Posterior vena cava (tissue), 2 donors: ENCODE data around the gene MED12L. TPM values are rescaled to one million over a fixed set of nuclear protein-coding genes. Genes with fewer than 3 reads are reported as not detected.

ENCODE experiments used
- DNase-seq: peaks from one replicate; pipeline ENCODE4 v3.0.0-alpha.2; 2020; ENCODE audit warnings: low spot score
- intact Hi-C, 2 donors: fragments of 100-400 bp; cut with DNase I; formaldehyde crosslinking; loops; one replicate each; pipeline versions ENCODE4 v1.14.1 to v1.14.2; 2022 to 2023
- total RNA-seq, 2 donors: library from RNA; stranded (reverse); fragmentation: NEBNext Ultra II Directional; extraction: Animal tissue kit (Norgen Biotek cat#: 25700); gene quantifications; one replicate each; pipeline ENCODE4 v1.2.1, GENCODE V29; 2021
- donor health status: DM: yes; HTN: yes; CAD: no.
- donor health status: DM: yes; HTN: yes; CAD: no.

The MED12L gene
- total RNA-seq, 2 donors from 2014 or later: 0.60 to 1.00 TPM

DNA sequence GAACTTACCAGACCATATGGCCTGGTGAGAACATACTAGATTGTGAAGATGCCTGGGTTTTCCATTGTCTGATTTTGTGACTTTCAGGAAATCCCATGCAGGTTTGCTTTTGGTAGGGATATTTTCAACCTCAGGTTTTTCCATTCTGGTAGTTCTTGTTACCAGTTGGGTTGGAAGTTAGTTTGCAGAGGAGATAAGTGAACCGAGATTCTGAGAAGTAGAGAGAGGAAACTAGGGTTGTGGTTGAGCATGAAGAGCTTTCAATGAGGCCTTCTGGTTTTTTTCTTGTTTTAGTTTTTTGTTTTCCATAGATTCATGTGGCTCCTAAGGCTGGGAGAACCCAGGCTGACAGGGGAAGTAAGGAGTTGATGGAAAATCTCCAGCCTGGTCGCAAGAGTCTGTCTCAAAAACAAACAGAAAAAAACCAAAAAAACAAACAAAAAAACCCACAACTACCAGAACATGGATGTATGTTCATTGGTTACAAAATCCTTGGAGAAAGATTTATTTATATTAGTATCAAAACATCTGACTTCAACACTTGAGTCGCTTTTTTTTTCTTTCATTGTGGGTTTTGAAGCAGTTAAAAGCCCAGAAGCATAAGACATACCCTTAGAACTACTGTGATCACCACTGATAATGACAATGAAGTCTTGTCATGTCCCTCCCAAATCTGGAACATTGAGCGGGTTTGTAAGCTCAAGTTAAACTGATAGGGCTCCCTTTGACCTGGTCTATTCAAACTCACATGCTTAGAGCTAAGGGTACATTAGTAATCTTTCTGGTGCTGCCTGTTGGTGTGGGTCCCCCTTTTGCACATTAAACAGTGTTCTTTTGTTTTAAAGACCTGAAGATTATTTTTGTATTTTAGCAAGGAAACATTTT lies 114.3 kb downstream of the MED12L start:
- no peak for DNase-seq
- intact Hi-C loops: no loop called here

DNA sequence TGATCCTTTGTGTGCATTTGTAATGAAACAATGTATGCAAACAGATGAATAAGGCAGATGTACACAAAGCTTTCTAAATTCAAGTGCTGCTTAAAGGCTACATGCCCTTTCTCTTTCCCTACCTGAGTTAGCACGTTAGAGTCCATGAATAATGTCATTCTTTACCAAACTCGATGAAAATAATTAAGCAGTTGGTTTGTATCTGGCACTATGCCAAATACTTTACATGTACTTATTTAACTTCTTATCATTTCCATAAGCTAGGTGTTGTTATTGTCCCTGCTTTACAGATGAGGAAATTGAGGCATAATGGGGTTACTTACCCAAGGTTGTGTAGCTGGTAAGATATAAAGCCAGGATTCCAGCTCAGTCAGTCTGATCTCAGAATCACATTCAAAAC lies 115.1 kb downstream of the MED12L start:
- intact Hi-C loops: no loop called here
- no peak for DNase-seq

DNA sequence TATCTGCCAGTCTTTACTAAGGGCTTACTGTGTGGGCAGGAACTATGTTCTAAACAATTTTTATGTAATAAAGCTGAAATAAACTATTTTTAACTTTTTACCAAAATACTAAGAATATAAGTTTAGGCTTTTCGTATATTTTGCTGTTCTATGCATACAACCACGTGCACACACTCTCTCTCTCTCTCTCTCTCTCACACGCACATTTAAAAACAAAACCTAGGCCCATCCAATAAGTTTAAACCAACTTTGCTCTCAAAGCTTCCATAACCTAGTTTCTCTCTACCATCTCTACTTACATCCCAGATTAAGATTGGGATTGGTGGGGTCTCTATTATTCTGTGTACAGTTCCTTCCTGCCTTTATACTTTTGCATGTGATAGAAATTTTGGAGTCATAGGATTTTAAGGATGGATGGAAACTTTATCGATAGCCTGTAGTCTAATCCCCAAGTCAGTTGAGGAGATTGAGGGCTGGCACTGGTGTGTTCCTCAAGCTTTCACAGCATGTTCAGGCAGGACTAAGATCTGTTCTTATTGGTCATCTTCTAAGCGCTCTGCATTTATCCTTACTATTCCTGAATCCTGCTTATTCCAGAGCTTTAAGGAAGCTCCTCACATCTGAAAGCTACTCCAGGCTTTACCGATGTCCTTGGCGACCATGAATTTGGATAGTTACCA lies 115.7 kb downstream of the MED12L start:
- no peak for DNase-seq
- intact Hi-C loops: no loop called here

- DNase-seq: no peak
- intact Hi-C loops: no loop called here
Measured at GRCh38 chr3:151203051-151203420, 117.6 kb downstream of the MED12L start, which contains the start of gene GPR171. GPR171 (minus strand) TSS chr3:151203216; CDS start chr3:151199386, 3,830 bp downstream.

DNA sequence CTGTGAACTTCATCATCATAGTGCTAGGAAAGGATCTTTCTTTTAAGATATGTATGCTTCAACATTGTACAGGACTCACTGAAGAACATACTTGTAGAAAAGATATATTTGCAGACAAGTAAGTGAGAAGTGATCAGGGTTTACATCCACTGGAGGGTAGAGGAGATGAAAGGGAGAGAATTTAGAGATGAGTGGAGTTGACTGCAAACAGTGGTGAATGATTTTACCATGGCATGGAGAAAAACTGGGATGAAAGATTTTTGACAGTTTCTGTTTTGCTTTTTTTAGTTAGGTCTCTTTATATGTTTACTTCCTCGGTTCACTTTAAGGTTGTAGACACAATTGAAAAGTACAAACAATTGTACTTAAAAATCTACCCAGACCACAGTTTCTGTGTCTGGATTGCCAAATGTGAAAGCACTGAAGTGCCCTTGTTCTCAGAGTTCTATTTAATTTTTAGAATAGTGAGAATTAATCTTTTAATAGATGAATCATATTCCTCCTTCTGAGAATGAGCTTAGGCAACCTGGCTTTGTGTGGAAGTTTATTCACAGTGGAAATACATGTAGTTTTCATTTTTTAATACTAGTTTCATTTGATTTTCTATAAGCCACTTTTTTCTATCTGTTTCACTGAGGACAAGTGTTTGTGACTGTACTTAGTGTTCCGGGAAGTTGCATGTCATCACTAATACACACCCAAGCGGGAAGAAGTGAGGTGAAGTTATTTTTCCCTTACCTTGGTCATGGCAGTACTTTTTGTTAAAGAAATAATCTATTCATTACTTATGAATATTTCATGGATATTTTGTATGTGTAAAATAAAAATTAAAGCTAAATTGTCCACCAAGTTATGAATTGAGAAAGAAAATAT lies 119.3 kb downstream of the MED12L start:
- intact Hi-C loops: no loop called here
- no peak for DNase-seq

- DNase-seq: no peak
- intact Hi-C loops: no loop called here
Measured at GRCh38 chr3:151205482-151205881, 120.0 kb downstream of the MED12L start.

DNA sequence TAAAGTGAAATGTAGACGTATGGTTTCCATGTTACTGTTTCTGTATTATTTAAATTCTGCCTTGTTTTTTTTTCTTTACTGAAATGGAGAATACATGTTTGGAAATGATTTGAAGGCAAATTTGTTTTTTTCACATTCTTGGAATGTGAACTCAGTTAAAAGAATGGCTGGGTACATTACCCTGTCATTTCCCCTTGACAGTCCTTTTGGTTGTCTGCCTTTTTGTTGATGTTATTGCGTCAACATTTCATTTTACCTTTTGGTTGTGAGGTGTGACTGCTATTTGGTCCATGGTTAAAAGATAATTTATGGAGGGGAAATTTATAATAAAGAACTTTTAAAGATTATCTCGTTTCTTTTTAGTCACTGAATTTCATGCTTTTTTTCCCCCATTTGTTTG lies 120.7 kb downstream of the MED12L start:
- DNase-seq: no peak
- intact Hi-C loops: no loop called here

DNA sequence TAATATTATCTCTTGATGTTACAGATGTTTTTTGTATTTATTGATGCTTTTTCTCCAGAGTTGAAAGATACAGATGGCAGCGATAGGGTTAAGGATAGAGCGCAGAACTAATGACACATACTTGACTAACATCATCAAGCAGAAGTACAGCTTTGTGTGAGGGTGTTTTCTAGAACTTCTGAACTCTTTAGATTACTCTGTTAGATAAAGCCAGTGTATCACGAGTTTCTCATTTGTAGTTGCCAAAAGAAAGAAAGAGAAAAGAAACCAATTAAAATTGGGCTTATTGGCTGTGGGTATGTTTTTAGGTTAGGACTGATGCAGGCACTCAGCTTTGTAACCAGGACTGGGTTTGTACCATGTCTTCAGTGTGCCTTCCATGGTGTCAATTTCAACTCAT lies 124.2 kb downstream of the MED12L start:
- intact Hi-C loops: no loop called here
- DNase-seq: no peak

DNA sequence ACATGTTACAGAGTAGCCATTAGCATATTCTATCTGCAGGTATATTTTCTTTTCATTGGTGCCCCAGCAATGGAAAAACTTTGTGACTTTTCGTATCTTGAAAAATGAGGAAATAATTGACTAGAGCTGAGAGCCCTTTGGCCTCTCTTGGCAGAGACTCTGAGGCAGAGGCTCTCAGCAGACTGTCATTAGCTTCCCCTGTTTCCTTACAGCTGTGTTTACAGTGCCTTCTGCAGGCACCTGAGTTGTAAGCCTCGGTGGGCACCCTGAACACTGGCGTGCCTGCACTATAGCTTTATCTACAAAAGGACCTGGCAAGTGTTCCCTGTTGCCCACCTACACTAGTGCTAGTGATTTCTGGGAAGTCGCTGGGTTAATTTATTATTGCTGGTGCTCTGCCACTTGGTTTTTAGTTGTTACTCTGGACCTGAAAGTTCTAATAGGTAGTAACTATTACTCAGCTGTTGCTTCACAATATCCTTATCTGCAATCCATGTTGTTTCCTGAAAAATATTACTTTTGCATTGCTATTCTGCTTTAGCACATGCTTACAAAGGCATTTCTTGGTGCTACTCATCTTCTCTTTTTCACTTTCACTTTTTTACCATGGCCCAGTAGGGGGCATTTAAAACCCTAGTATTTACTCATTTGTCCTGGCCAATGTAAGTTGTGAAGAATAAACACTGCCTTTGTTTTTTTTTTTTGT lies 125.4 kb downstream of the MED12L start:
- intact Hi-C loops: no loop called here
- no peak for DNase-seq

GRCh38 chr3:151213151-151213550 lies 127.7 kb downstream of the MED12L start:
- intact Hi-C loops: no loop called here
- DNase-seq: no peak

- DNase-seq: no peak
- intact Hi-C loops: no loop called here
Measured at GRCh38 chr3:151213881-151214280, 128.4 kb downstream of the MED12L start.

GRCh38 chr3:151214459-151214858 lies 129.0 kb downstream of the MED12L start:
- intact Hi-C loops: no loop called here
- DNase-seq: no peak

DNA sequence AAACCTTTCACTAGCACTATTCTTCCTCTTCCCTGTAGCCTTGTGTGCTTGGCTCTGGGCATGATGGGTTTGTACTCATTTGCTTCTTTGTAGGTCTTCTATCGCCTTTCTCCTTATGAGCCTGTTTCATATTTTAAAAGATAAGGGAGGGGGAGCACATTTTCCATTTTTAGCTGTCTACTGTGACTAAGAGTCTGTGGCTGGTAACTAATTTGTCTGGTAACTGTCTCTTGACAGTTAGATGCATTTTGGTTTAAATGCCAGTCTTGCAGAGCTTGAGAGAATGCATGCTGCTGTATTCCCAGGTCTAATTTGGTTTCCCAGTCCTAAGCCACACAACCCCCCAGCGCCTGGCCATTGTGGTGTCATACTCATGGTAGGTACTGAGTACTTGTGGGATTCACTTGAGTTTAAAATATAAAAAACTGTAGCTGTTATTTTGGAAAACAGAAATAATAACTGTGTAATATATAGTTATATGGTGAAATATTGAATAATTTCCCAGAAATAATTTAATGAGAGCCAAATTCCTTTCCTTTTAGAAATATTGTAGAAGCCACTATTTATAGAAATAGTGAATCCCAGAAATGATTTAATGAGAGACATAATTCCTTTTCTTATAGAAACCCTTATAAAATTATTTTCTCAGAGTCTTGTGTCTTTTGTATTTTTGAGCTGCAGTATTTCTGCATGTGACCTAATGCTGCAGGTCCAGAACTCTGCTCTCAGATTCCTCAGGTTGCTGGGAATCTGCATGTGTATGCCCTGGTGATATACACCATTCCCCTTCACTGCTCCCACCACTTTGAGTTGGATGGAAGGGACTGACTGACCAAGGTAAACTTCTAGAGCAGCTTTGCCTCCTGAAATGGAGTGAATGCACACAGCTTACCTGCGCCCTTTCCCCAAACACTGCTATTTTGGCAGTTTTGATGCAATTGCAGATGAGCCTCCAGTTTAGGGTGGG lies 131.5 kb downstream of the MED12L start:
- intact Hi-C loops: no loop called here
- no peak for DNase-seq

GRCh38 chr3:151218136-151218535 lies 132.7 kb downstream of the MED12L start:
- intact Hi-C loops: no loop called here
- no peak for DNase-seq

- DNase-seq: no peak
- intact Hi-C loops: no loop called here
Measured at GRCh38 chr3:151219056-151219455, 133.6 kb downstream of the MED12L start.

DNA sequence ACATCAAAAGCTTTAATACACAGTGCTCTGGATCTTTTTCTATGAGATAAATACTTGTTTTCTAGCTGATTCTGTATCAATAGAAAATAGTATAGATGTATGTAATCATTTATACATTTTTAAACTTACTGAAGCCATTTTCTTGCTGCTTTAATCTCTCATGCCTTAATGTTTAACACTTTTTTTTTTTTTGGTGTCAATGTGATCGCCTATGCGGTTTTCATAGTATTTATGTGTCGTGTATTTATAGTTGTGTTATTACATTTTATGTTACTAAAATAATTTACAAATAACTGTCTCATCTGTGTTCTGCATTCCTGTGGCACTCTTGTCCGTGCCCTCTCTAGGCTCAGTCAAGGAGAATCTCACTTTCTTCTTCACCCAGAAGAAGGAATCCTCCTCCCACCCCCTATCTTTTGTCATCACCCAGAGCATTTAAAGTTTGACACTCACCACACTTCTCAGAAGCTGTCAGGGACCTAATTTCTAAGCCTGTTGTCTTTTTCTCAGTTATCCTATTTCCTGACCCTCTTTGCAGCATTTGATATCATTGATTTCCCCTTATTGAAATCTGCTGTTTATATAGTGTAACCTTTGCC lies 138.9 kb downstream of the MED12L start:
- intact Hi-C loops: no loop called here
- no peak for DNase-seq

DNA sequence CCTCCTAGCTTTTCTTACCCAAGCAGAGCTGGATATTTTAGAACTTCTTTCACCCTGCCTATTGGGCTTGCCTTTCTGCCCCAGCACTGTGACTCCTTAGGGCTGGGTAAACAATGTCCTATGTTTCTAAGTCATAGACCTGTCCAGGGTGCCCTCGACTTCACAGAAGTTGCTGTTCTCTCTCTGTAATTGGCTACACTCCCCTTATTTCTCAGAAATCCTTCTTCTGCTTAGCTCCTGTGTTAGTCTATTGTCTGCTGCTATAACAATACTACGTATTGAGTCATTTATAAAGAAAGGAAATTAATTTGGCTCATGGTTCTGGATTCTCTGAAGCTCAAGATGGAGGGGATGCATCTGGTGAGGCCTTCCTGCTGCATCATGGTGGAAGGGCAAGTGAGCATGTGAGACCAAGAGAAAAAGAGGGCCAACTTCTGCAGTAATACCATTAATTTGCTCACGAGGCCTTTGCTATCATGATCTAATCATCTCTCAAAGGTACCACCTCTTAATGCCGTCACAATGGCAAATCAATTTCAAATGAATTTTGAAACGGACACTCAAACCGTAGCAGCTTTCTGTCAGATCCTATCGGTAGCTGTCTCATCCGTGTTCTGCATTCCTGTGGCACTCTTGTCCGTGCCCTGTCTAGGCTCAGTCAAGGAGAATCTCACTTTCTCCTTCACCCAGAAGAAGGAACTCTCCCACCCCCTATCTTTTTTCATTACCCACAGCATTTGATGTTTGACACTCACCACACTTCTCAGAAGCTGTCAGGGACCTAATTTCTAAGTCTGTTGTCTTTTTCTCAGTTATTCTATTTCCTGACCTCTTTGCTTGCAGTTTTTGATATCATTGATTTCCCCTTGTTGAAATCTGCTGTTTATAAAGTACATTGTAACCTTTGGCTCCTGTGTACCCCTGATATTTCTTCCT lies 139.8 kb downstream of the MED12L start:
- intact Hi-C loops: loop anchor here in 1 of 2 donors (5.0 kb wide), 1 partner anchor 57 kb away; no protein-coding TSS in a partner anchor

More for the DNA sequence above, 139.8 kb downstream of the MED12L start:
- DNase-seq: no peak
